Vagina (tissue), 2 donors: ENCODE results near the gene NOVA2.

Experiments used
- CTCF ChIP-seq, 3 experiments: fragments of 450-650 bp in 2 of 3; fragments of 200-600 bp in 1 of 3; sonication (generic) in 1 of 3; IDR thresholded peaks; one replicate each; pipeline ENCODE4 v1.5.1; 2017 to 2019; ENCODE audit warnings: antibody characterized with exemption in 3 of 3, mild to moderate bottlenecking in 2 of 3, moderate library complexity in 2 of 3
- POLR2A ChIP-seq, 2 donors: fragments of 450-650 bp; IDR thresholded peaks; one replicate each; pipeline ENCODE4 v1.6.1; 2017; ENCODE audit warnings: antibody characterized with exemption in 2 of 2, mild to moderate bottlenecking in 2 of 2, moderate library complexity in 2 of 2

GRCh38 chr19:45952686-45953505 lies 20.8 kb downstream of the NOVA2 start:
- TF ChIP-seq CTCF (IDR thresholded peaks at IDR 0.05) (no peak), POLR2A (IDR thresholded peaks at IDR 0.05) (no peak)
